Measurements from ENCODE around the gene LUC7L3.
"Not testable (repeated sequence)": the region's sequence is repeated elsewhere in the genome, so short reads cannot be mapped to it uniquely, and the experiment has no call there.

Gene LUC7L3

GRCh38 chr17:50790618-50791017 is 71.2 kb downstream of the LUC7L3 start:
- DNase-seq = no peak

- no peak for DNase-seq
Measured at GRCh38 chr17:50792132-50792531, 72.7 kb downstream of the LUC7L3 start.

GRCh38 chr17:50793007-50793406 is 73.6 kb downstream of the LUC7L3 start:
- no peak for DNase-seq

GRCh38 chr17:50794361-50794760 is 75.0 kb downstream of the LUC7L3 start:
- DNase-seq = no peak

GRCh38 chr17:50797135-50797810 is 77.9 kb downstream of the LUC7L3 start:
- no peak for DNase-seq

GRCh38 chr17:50798424-50799288 is 79.3 kb downstream of the LUC7L3 start:
- DNase-seq = no peak

GRCh38 chr17:50799582-50799981 is 80.2 kb downstream of the LUC7L3 start:
- DNase-seq = no peak

- no peak for DNase-seq
Measured at GRCh38 chr17:50800196-50800700, 80.8 kb downstream of the LUC7L3 start.

GRCh38 chr17:50802609-50803571 is 83.5 kb downstream of the LUC7L3 start:
- no peak for DNase-seq

- DNase-seq = no peak
Measured at GRCh38 chr17:50803676-50804075, 84.3 kb downstream of the LUC7L3 start.

GRCh38 chr17:50804749-50805475 is 85.5 kb downstream of the LUC7L3 start:
- DNase-seq = not testable (repeated sequence)

GRCh38 chr17:50805486-50805885 is 86.1 kb downstream of the LUC7L3 start:
- no peak for DNase-seq

All from activated T-cell treated with anti-CD3 and anti-CD28 coated beads for 4 hours (primary cell).